PC-9 (cell line): ENCODE measurements around the gene BPIFB3.

Source experiments
- EZH2 ChIP-seq: fragments of 200-600 bp; sonication (generic); IDR thresholded peaks from 2 replicates; pipeline ENCODE4 v1.8.0; 2017; ENCODE audit warnings: antibody characterized with exemption, low read depth
- TF ChIP-seq, protein P1 (sequence below): fragments of 200-600 bp; sonication (generic); conservative IDR thresholded peaks from 2 replicates; pipeline ENCODE4 v1.6.1; 2017; ENCODE audit warnings: mixed run types, antibody characterized with exemption, mild to moderate bottlenecking, moderate library complexity

DNA sequence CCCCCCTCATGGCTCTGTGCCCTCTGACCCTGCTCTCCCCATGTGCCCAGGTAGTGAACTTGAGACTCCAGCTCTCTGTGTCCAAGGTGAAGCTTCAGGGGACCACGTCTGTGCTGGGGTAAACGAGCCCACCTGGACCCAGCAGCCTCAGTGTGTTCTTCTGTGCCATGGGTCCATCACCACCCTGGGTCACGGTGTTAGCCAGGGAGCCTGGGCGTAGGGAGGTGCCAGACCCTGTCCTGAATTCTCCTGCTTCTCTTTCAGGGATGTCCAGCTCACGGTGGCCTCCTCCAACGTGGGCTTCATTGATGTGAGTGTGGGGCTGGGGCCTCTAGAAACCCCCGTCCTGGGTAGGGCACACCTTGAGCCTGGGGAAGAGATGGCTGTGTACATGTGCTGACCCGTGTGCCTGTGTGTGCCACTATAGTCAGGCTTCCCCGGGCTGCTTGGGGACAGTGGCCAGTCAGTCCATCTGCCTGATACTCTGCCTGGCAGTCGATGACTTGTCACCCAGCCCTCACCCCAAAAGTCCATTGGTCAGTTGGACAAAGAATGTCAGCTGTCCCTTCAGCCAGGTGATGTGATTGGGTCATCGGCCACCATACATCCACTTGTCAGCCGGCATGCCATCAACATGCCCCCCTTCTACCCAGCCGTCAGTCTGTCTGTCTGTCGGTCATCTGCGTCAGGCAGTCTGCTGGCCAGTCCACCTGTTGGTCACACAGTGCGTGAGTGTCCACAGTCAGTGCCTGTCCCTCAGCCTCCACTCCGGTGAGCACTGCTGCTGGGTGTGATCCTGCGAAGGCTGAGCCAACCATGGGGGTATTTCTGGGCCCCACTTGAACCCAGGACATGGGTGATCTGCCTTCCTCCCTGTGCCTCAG, 33.2 kb upstream of the BPIFB3 start:
- TF ChIP-seq, protein P1, sequence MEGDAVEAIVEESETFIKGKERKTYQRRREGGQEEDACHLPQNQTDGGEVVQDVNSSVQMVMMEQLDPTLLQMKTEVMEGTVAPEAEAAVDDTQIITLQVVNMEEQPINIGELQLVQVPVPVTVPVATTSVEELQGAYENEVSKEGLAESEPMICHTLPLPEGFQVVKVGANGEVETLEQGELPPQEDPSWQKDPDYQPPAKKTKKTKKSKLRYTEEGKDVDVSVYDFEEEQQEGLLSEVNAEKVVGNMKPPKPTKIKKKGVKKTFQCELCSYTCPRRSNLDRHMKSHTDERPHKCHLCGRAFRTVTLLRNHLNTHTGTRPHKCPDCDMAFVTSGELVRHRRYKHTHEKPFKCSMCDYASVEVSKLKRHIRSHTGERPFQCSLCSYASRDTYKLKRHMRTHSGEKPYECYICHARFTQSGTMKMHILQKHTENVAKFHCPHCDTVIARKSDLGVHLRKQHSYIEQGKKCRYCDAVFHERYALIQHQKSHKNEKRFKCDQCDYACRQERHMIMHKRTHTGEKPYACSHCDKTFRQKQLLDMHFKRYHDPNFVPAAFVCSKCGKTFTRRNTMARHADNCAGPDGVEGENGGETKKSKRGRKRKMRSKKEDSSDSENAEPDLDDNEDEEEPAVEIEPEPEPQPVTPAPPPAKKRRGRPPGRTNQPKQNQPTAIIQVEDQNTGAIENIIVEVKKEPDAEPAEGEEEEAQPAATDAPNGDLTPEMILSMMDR = no peak
- TF ChIP-seq EZH2 = no peak
